ENCODE measurements around the gene CDH23. TPM values are rescaled to one million over a fixed set of nuclear protein-coding genes. Genes with fewer than 3 reads are reported as not detected.

CDH23 gene
- total RNA-seq, 4 donors from 2014 or later, result 7.1 to 56.2 (median 25.4) TPM

DNA sequence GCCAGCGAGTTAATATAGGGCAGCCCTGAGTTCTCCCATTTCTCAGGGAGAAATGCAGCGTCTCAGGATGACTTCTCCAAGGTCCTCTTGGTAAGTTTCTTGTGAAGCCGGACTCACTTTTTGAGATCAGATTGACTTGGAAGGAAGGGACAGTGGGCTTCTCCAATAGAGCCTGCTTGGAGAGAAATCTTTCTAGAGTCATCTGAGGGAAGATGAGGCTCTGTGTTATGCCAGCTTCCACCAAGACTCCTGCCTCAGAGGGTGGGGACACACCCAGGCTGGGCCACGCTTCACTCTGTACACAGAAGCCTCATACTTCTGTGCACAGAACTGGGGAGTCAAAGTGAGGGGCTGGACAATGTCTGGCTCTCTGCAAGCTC is 317.3 kb downstream of the CDH23 start:
- intact Hi-C loops (cut with DNase I; ENCODE audit: low total_unique reads), result no loop called here
- DNase-seq, result no peak
- Histone ChIP-seq H3K4me1 (peaks cover 14 to 47% of the 10 kb centered on the region in 2 donors), H3K36me3 (no peaks in the 10 kb centered on the region), H3K27me3 (no peaks in the 10 kb centered on the region), H3K9me3 (no peaks in the 10 kb centered on the region), H3K4me3 (no peak overlapping the region), H3K27ac (peak overlapping the region; percentile 94 to 95)
- no peak for TF ChIP-seq POLR2A (IDR thresholded peaks at IDR 0.05)
- TF ChIP-seq, protein P1, sequence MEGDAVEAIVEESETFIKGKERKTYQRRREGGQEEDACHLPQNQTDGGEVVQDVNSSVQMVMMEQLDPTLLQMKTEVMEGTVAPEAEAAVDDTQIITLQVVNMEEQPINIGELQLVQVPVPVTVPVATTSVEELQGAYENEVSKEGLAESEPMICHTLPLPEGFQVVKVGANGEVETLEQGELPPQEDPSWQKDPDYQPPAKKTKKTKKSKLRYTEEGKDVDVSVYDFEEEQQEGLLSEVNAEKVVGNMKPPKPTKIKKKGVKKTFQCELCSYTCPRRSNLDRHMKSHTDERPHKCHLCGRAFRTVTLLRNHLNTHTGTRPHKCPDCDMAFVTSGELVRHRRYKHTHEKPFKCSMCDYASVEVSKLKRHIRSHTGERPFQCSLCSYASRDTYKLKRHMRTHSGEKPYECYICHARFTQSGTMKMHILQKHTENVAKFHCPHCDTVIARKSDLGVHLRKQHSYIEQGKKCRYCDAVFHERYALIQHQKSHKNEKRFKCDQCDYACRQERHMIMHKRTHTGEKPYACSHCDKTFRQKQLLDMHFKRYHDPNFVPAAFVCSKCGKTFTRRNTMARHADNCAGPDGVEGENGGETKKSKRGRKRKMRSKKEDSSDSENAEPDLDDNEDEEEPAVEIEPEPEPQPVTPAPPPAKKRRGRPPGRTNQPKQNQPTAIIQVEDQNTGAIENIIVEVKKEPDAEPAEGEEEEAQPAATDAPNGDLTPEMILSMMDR (IDR thresholded peaks at IDR 0.05), result no peak

DNA sequence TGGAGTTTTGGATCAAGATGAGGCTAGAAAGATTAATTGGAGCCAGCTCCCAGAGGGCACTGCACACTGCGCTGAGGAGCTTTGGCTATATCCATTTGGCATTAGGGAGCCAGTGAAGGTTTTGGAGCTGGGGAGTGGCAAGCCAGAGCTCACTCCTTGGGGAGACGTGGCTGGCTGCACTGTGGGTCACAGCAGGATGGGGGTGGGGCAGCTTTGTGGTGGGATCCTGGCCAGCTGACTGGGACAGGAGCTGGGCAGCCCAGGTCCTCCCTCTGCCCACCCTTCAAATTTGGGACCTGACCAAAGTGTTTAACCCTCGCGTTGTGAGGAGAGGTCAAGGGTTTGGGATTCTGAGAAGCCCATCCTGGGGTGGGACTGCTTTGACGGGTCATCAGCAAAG is 317.9 kb downstream of the CDH23 start:
- H3K36me3 ChIP-seq, result no peaks in the 10 kb centered on the region
- H3K27me3 ChIP-seq, result no peaks in the 10 kb centered on the region
- no peak overlapping the region for H3K4me3 ChIP-seq
- H3K9me3 ChIP-seq, result no peaks in the 10 kb centered on the region
- intact Hi-C loops (cut with DNase I; ENCODE audit: low total_unique reads), result no loop called here
- H3K4me1 ChIP-seq, result peaks cover 17 to 51% of the 10 kb centered on the region in 2 donors
- TF ChIP-seq POLR2A (IDR thresholded peaks at IDR 0.05), result no peak
- TF ChIP-seq, protein P1 (IDR thresholded peaks at IDR 0.05), result no peak
- peak overlapping the region; percentile 94 to 95 for H3K27ac ChIP-seq
- no peak for DNase-seq

DNA sequence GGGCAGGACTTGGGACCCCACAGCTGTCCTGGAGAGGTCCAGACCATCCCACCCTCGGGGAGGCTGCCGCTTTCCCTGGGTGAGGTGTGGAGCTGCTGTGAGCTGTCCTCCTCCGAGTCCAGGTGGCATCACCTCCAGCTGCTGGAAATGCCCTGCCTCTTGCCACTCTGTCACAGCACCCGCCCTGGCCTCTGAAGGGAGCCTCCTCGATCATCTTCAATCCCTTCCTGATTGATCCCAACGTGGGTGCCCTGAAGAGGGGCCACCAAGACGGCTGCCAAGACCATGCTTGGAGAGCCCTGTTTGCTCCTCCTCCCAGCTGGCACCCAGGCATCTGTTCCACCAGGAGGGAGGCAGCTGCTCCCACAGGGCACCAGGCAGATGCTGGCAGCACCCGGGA is 318.3 kb downstream of the CDH23 start:
- Histone ChIP-seq H3K4me1 (peaks cover 17 to 51% of the 10 kb centered on the region in 2 donors), H3K27ac (peak overlapping the region; percentile 94 to 95), H3K9me3 (no peaks in the 10 kb centered on the region), H3K36me3 (no peaks in the 10 kb centered on the region), H3K27me3 (no peaks in the 10 kb centered on the region), H3K4me3 (no peak overlapping the region)
- TF ChIP-seq, protein P1 (IDR thresholded peaks at IDR 0.05), result no peak
- TF ChIP-seq POLR2A (IDR thresholded peaks at IDR 0.05), result no peak
- DNase-seq, result no peak
- intact Hi-C loops (cut with DNase I; ENCODE audit: low total_unique reads), result no loop called here

DNA sequence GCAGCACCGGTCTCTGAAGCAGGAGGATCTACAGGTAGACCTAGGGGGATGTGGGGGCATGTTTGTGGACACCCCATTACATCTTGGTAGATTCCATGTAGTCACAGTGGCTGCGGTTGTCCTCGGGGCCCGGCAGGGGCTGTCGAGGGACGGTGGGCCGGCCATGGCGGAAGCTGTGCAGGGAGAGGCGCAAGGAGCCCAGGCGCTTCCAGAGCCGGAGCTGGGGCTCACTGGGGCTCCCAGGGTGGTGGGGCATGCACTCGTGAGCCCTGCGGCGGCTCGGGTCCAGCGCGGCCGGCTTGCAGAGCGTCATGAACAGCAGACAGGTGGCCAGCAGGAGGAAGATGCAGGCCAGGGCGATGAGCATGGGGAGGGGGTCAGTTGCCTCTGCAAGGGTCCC is 319.1 kb downstream of the CDH23 start:
- Histone ChIP-seq H3K9me3 (no peaks in the 10 kb centered on the region), H3K4me3 (no peak overlapping the region), H3K27me3 (no peaks in the 10 kb centered on the region), H3K36me3 (no peaks in the 10 kb centered on the region), H3K4me1 (peaks cover 17 to 51% of the 10 kb centered on the region in 2 donors), H3K27ac (peak overlapping the region in 1 of 2 donors; percentile 95)
- no peak for DNase-seq
- TF ChIP-seq, protein P1 (IDR thresholded peaks at IDR 0.05), result no peak
- TF ChIP-seq POLR2A (IDR thresholded peaks at IDR 0.05), result no peak
- intact Hi-C loops (cut with DNase I; ENCODE audit: low total_unique reads), result no loop called here

DNA sequence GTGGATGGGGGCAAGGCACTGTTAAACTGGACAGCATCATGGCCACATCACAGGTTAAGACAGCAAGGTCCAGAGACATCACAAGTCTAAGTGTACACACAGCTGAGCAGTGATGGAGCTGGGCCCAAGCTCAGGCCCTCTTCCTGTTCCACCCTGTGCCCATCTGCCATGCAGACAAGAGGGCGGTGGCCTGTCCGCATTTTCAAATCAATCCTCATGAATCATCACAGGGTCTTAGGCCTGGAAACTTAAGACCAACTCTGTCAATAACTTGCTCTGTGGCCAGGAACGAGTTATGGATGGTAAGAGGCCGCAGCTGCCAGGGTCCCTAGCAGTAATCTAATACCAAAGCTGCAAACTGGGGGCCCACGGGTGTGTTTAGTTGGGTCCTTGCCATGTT is 319.7 kb downstream of the CDH23 start:
- no peaks in the 10 kb centered on the region for H3K9me3 ChIP-seq
- TF ChIP-seq POLR2A (IDR thresholded peaks at IDR 0.05), result no peak
- TF ChIP-seq, protein P1 (IDR thresholded peaks at IDR 0.05), result no peak
- peak overlapping the region in 1 of 2 donors; percentile 95 for H3K27ac ChIP-seq
- intact Hi-C loops (cut with DNase I; ENCODE audit: low total_unique reads), result no loop called here
- no peak overlapping the region for H3K4me3 ChIP-seq
- peaks cover 17 to 51% of the 10 kb centered on the region in 2 donors for H3K4me1 ChIP-seq
- H3K36me3 ChIP-seq, result no peaks in the 10 kb centered on the region
- no peak for DNase-seq
- no peaks in the 10 kb centered on the region for H3K27me3 ChIP-seq

All from uterus (tissue), 4 donors.